Measurements from ENCODE around the gene IGFBP7.

DNA sequence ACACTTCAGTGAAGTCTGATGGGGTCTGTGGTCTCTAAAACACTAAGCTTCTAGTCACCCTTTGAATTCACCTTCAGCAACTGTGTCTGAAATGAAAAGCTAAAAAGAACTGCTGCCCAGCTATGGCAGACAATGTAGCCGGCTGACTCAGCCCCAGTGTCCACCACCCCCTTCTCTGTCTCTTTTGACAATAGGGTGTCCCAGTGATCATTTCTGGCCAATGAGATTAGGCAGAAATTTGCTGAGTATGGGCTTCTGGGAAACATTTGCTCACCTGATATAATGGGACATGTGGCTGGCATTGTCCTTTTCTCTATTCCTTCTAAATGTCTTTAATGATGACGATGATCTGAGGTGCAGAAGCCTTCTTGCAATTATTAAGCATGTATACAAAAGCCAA lies 20.6 kb downstream of the IGFBP7 start:
- TF ChIP-seq, protein P1, sequence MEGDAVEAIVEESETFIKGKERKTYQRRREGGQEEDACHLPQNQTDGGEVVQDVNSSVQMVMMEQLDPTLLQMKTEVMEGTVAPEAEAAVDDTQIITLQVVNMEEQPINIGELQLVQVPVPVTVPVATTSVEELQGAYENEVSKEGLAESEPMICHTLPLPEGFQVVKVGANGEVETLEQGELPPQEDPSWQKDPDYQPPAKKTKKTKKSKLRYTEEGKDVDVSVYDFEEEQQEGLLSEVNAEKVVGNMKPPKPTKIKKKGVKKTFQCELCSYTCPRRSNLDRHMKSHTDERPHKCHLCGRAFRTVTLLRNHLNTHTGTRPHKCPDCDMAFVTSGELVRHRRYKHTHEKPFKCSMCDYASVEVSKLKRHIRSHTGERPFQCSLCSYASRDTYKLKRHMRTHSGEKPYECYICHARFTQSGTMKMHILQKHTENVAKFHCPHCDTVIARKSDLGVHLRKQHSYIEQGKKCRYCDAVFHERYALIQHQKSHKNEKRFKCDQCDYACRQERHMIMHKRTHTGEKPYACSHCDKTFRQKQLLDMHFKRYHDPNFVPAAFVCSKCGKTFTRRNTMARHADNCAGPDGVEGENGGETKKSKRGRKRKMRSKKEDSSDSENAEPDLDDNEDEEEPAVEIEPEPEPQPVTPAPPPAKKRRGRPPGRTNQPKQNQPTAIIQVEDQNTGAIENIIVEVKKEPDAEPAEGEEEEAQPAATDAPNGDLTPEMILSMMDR (IDR thresholded peaks at IDR 0.05), result no peak
- no peak for TF ChIP-seq POLR2A (IDR thresholded peaks at IDR 0.05)

All from adrenal gland (tissue), 5 donors.